Vagina (tissue), 2 donors: ENCODE data around the gene PPAT. TPM values are rescaled to one million over a fixed set of nuclear protein-coding genes. Genes with fewer than 3 reads are reported as not detected.

Experiments
- DNase-seq, 2 donors: peaks; one replicate each; pipeline ENCODE4 v3.0.0-alpha.2; 2017; ENCODE audit errors: extremely low spot score in 2 of 2
- H3K27ac ChIP-seq: fragments of 200-600 bp; sonication (generic); one replicate; pipeline ENCODE4 v1.5.1; 2019
- H3K27me3 ChIP-seq: fragments of 200-600 bp; sonication (generic); one replicate; pipeline ENCODE4 v1.5.1; 2019
- H3K36me3 ChIP-seq, 2 donors: fragments of 200-600 bp; sonication (generic); one replicate each; pipeline ENCODE4 v1.5.1; 2017 to 2019
- H3K4me1 ChIP-seq: fragments of 200-600 bp; sonication (generic); one replicate; pipeline ENCODE4 v1.5.1; 2019
- H3K4me3 ChIP-seq, 2 donors: fragments of 200-600 bp; sonication (generic); 1 replicate in 1 of 2; 2 replicates in 1 of 2; pipeline ENCODE4 v1.5.1; 2016 to 2019
- H3K9me3 ChIP-seq: fragments of 200-600 bp; sonication (generic); one replicate; pipeline ENCODE4 v1.5.1; 2019
- CTCF ChIP-seq, 3 experiments: fragments of 450-650 bp in 2 of 3; fragments of 200-600 bp in 1 of 3; sonication (generic) in 1 of 3; IDR thresholded peaks; one replicate each; pipeline ENCODE4 v1.5.1; 2017 to 2019; ENCODE audit warnings: antibody characterized with exemption in 3 of 3, mild to moderate bottlenecking in 2 of 3, moderate library complexity in 2 of 3
- POLR2A ChIP-seq, 2 donors: fragments of 450-650 bp; IDR thresholded peaks; one replicate each; pipeline ENCODE4 v1.6.1; 2017; ENCODE audit warnings: antibody characterized with exemption in 2 of 2, mild to moderate bottlenecking in 2 of 2, moderate library complexity in 2 of 2
- POLR2AphosphoS5 ChIP-seq, 2 donors: sonication (generic); formaldehyde crosslinking; IDR thresholded peaks; one replicate each; pipeline ENCODE4 v1.9.0; 2017; ENCODE audit warnings: antibody characterized with exemption in 2 of 2, mild to moderate bottlenecking in 2 of 2, low read depth in 1 of 2; ENCODE audit not compliant: insufficient read depth in 1 of 2
- intact Hi-C: fragments of 100-400 bp; cut with DNase I; formaldehyde crosslinking; loops from one replicate; pipeline ENCODE4 v1.15.1; 2023
- total RNA-seq: library from RNA; depleted of rRNA; stranded (reverse); fragments of >200 nt; gene quantifications from one replicate; pipeline ENCODE4 v1.2.3, GENCODE V29; 2016

The PPAT gene
- total RNA-seq, 1 donor from 2014 or later: 3.7 TPM

DNA sequence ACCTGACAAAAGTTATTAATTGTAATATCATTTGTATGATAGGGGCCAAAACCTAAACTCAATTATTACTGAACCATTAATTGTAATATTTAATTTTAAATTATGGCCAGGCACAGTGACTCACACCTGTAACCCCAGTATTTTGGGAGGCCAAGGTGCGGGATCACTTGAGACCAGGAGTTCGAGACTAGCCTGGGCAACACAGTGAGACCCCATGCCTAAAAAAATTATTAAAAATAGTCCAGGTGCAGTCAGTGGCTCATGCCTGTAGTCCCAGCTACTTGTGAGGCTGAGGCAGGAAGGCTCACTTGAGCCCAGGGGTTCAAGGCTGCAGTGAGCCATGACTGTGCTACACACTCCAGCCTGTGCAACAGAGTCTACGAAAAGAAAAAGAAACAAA lies 18.0 kb downstream of the PPAT start:
- no peak for DNase-seq
- Histone ChIP-seq H3K27me3 (no peaks in the 10 kb centered on the region), H3K4me3 (no peak overlapping the region), H3K9me3 (no peaks in the 10 kb centered on the region), H3K4me1 (no peaks in the 10 kb centered on the region), H3K36me3 (no peaks in the 10 kb centered on the region), H3K27ac (no peak overlapping the region)
- TF ChIP-seq CTCF (IDR thresholded peaks at IDR 0.05) (no peak), POLR2AphosphoS5 (IDR thresholded peaks at IDR 0.05; ENCODE audit: insufficient read depth in 1 of 2, low read depth in 1 of 2) (no peak), POLR2A (IDR thresholded peaks at IDR 0.05) (no peak)
- intact Hi-C loops: no loop called here

DNA sequence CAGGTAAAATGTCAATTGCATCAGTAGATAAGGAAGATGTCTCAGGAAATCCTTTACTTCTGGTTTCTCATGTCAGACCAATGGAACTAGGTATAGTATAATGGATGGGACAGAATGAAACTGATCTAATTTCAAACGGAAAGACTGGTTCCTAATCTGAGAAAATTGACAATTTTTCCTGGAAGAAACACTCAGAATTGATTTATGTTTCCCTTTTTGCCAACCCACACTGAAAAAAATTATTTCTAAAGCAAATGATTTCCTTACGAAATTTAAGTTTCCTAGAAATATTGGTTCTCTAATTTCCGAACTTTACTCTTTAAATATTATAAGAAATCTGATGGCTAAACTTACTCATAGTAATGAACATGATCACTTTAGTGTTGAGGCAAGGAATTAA lies 19.1 kb downstream of the PPAT start:
- intact Hi-C loops: no loop called here
- no peak overlapping the region for H3K27ac ChIP-seq
- no peaks in the 10 kb centered on the region for H3K9me3 ChIP-seq
- DNase-seq: no peak
- TF ChIP-seq POLR2AphosphoS5 (IDR thresholded peaks at IDR 0.05; ENCODE audit: insufficient read depth in 1 of 2, low read depth in 1 of 2) (no peak), POLR2A (IDR thresholded peaks at IDR 0.05) (no peak), CTCF (IDR thresholded peaks at IDR 0.05) (no peak)
- no peaks in the 10 kb centered on the region for H3K27me3 ChIP-seq
- no peaks in the 10 kb centered on the region for H3K36me3 ChIP-seq
- no peak overlapping the region for H3K4me3 ChIP-seq
- peaks cover 3% of the 10 kb centered on the region for H3K4me1 ChIP-seq

DNA sequence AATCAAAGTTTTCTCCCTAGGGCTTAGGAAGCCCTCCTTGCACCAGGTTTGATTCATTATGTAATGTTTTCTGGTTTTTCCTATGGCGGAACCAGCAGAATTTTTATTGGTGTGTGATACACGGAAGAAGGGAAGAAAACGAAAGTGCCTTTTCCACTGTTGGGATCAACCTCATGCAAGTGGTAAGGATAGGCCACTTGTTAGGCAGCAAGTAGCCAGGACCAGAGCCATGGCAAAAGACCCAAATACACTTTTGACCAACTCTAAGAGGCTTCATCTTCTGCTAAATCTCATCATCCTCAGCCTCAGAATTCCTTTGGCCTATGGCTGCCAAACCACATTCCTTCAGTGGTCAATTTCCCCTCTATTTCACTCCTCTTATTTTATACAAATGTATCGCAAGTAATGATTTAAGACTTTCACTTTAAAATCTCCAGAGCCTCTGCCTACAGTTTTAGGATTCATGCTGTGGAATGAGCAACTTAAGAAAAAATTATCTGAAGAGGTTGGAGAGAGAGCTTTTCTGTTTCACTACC lies 21.2 kb downstream of the PPAT start:
- H3K27ac ChIP-seq: peak overlapping the region; percentile 13

GRCh38 chr4:56410247-56411062 lies 25.0 kb downstream of the PPAT start:
- Histone ChIP-seq H3K27ac (peak overlapping the region; percentile 28), H3K9me3 (no peaks in the 10 kb centered on the region), H3K4me1 (peaks cover 14% of the 10 kb centered on the region), H3K27me3 (no peaks in the 10 kb centered on the region), H3K4me3 (peak overlapping the region in 1 of 2 donors; percentile 14), H3K36me3 (peaks cover 0 to 8% of the 10 kb centered on the region in 2 donors)
- TF ChIP-seq POLR2AphosphoS5 (IDR thresholded peaks at IDR 0.05; ENCODE audit: insufficient read depth in 1 of 2, low read depth in 1 of 2): peak in 1 of 2 donors; percentile 94
- no peak for TF ChIP-seq CTCF (IDR thresholded peaks at IDR 0.05)
- no peak for DNase-seq
- intact Hi-C loops: no loop called here

More for the DNA sequence above, 21.2 kb downstream of the PPAT start:
- no peaks in the 10 kb centered on the region for H3K27me3 ChIP-seq
- TF ChIP-seq CTCF (IDR thresholded peaks at IDR 0.05) (no peak), POLR2AphosphoS5 (IDR thresholded peaks at IDR 0.05; ENCODE audit: insufficient read depth in 1 of 2, low read depth in 1 of 2) (no peak), POLR2A (IDR thresholded peaks at IDR 0.05) (no peak)
- H3K4me1 ChIP-seq: peaks cover 14% of the 10 kb centered on the region
- H3K36me3 ChIP-seq: no peaks in the 10 kb centered on the region
- intact Hi-C loops: no loop called here
- peak overlapping the region in 1 of 2 donors; percentile 24 for H3K4me3 ChIP-seq
- no peaks in the 10 kb centered on the region for H3K9me3 ChIP-seq
- no peak for DNase-seq
